ENCODE measurements around the gene CPNE6.

DNA sequence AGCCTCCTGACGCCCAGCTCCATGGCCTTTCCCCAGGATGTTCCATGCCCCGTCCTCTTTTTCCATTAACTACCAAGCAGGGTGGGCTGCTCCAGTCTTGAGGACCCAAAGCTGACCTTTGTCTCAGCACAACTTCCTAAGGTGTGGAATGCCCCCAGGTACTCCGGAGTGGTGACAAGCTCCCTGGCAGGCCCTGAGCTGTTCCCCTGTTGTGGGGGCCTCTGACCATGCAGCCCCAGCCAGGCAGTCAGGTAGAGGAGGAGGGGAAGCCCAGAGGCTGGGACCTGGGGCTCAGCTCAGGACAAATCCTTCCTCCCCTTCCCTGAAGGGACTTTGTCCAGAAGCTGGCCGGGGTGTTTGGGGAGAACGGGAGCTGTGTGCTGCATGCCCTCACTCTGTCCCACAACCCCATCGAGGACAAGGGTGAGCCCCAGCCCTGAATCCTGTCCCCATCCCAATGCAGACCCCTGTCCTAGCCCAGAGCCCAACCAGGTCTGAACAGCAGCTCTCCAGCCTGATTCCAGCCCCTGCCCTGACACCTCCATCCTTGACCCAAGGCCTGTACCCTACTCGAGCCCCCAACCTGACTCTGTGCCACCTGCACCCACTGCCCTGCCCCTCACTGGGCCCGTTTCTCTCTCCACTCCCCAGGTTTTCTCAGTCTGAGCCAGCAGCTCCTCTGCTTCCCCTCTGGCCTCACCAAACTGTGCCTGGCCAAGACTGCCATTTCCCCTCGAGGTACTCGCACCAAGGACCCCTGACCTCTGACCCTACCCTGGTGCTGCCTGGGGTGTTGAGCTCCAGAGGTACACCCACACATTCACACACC is 15.2 kb upstream of the CPNE6 start:
- TF ChIP-seq RFX5 (IDR thresholded peaks at IDR 0.05) (no peak), POLR2A (IDR thresholded peaks at IDR 0.05; ENCODE audit: low read length) (no peak), ZSCAN20 (CRISPR knock-in tag; IDR thresholded peaks at IDR 0.05) (no peak), CEBPB (IDR thresholded peaks at IDR 0.05) (no peak), RNF2 (IDR thresholded peaks at IDR 0.05; ENCODE audit: borderline replicate concordance, low read depth) (no peak)
- TF ChIP-seq, protein P1, sequence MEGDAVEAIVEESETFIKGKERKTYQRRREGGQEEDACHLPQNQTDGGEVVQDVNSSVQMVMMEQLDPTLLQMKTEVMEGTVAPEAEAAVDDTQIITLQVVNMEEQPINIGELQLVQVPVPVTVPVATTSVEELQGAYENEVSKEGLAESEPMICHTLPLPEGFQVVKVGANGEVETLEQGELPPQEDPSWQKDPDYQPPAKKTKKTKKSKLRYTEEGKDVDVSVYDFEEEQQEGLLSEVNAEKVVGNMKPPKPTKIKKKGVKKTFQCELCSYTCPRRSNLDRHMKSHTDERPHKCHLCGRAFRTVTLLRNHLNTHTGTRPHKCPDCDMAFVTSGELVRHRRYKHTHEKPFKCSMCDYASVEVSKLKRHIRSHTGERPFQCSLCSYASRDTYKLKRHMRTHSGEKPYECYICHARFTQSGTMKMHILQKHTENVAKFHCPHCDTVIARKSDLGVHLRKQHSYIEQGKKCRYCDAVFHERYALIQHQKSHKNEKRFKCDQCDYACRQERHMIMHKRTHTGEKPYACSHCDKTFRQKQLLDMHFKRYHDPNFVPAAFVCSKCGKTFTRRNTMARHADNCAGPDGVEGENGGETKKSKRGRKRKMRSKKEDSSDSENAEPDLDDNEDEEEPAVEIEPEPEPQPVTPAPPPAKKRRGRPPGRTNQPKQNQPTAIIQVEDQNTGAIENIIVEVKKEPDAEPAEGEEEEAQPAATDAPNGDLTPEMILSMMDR (IDR thresholded peaks at IDR 0.05), result no peak
- TF ChIP-seq, protein P2, sequence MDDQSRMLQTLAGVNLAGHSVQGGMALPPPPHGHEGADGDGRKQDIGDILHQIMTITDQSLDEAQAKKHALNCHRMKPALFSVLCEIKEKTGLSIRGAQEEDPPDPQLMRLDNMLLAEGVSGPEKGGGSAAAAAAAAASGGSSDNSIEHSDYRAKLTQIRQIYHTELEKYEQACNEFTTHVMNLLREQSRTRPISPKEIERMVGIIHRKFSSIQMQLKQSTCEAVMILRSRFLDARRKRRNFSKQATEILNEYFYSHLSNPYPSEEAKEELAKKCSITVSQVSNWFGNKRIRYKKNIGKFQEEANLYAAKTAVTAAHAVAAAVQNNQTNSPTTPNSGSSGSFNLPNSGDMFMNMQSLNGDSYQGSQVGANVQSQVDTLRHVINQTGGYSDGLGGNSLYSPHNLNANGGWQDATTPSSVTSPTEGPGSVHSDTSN (IDR thresholded peaks at IDR 0.05), result no peak
- TF ChIP-seq, protein P3, sequence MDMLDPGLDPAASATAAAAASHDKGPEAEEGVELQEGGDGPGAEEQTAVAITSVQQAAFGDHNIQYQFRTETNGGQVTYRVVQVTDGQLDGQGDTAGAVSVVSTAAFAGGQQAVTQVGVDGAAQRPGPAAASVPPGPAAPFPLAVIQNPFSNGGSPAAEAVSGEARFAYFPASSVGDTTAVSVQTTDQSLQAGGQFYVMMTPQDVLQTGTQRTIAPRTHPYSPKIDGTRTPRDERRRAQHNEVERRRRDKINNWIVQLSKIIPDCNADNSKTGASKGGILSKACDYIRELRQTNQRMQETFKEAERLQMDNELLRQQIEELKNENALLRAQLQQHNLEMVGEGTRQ (IDR thresholded peaks at IDR 0.05), result no peak
- TF ChIP-seq, protein P4, sequence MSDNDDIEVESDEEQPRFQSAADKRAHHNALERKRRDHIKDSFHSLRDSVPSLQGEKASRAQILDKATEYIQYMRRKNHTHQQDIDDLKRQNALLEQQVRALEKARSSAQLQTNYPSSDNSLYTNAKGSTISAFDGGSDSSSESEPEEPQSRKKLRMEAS (IDR thresholded peaks at IDR 0.05), result no peak

Measured in A549 (cell line).